ENCODE measurements around the gene TUBA1A. TPM values are rescaled to one million over a fixed set of nuclear protein-coding genes. Genes with fewer than 3 reads are reported as not detected.

Gene TUBA1A
- total and polyA plus RNA-seq, 2 experiments from 2014 or later = 189 to 424 TPM

DNA sequence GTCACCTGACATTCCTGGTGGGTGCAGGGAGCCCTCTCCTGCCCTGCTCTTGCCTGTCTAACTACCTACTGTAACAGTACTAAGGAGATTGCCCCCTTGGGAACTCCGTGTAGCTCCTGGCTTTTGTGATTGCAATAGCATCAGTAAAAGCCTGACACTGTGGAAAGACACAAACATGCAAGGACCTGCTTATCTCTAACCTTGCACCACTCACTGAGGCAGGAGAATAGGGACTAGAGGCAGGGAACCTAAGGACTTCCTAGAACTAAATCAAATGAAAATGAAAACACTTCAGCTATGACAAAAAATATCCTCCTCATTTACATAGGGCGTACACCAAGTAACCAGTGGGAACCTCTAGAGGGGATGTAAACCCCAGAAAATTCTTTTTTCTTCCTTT is 28.5 kb downstream of the TUBA1A start:
- Histone ChIP-seq H3K9me2 (ENCODE audit: insufficient read depth) (no peaks in the 10 kb centered on the region), H3K79me2 (replicated peaks; ENCODE audit: insufficient read depth) (no peaks in the 10 kb centered on the region), H3K4me2 (no peak overlapping the region), H3F3A (replicated peaks; ENCODE audit: low read depth) (no peaks in the 10 kb centered on the region), H3K36me3 (ENCODE audit: insufficient read depth) (no peaks in the 10 kb centered on the region), H3K4me3 (no peak overlapping the region), H4K20me1 (replicated peaks; ENCODE audit: insufficient read depth) (no peaks in the 10 kb centered on the region), H2AFZ (no peak overlapping the region), H3K27me3 (ENCODE audit: insufficient read depth) (no peaks in the 10 kb centered on the region), H3K27ac (ENCODE audit: low read depth) (no peak overlapping the region), H3K4me1 (ENCODE audit: insufficient read depth) (no peaks in the 10 kb centered on the region)
- TF ChIP-seq, protein P1, sequence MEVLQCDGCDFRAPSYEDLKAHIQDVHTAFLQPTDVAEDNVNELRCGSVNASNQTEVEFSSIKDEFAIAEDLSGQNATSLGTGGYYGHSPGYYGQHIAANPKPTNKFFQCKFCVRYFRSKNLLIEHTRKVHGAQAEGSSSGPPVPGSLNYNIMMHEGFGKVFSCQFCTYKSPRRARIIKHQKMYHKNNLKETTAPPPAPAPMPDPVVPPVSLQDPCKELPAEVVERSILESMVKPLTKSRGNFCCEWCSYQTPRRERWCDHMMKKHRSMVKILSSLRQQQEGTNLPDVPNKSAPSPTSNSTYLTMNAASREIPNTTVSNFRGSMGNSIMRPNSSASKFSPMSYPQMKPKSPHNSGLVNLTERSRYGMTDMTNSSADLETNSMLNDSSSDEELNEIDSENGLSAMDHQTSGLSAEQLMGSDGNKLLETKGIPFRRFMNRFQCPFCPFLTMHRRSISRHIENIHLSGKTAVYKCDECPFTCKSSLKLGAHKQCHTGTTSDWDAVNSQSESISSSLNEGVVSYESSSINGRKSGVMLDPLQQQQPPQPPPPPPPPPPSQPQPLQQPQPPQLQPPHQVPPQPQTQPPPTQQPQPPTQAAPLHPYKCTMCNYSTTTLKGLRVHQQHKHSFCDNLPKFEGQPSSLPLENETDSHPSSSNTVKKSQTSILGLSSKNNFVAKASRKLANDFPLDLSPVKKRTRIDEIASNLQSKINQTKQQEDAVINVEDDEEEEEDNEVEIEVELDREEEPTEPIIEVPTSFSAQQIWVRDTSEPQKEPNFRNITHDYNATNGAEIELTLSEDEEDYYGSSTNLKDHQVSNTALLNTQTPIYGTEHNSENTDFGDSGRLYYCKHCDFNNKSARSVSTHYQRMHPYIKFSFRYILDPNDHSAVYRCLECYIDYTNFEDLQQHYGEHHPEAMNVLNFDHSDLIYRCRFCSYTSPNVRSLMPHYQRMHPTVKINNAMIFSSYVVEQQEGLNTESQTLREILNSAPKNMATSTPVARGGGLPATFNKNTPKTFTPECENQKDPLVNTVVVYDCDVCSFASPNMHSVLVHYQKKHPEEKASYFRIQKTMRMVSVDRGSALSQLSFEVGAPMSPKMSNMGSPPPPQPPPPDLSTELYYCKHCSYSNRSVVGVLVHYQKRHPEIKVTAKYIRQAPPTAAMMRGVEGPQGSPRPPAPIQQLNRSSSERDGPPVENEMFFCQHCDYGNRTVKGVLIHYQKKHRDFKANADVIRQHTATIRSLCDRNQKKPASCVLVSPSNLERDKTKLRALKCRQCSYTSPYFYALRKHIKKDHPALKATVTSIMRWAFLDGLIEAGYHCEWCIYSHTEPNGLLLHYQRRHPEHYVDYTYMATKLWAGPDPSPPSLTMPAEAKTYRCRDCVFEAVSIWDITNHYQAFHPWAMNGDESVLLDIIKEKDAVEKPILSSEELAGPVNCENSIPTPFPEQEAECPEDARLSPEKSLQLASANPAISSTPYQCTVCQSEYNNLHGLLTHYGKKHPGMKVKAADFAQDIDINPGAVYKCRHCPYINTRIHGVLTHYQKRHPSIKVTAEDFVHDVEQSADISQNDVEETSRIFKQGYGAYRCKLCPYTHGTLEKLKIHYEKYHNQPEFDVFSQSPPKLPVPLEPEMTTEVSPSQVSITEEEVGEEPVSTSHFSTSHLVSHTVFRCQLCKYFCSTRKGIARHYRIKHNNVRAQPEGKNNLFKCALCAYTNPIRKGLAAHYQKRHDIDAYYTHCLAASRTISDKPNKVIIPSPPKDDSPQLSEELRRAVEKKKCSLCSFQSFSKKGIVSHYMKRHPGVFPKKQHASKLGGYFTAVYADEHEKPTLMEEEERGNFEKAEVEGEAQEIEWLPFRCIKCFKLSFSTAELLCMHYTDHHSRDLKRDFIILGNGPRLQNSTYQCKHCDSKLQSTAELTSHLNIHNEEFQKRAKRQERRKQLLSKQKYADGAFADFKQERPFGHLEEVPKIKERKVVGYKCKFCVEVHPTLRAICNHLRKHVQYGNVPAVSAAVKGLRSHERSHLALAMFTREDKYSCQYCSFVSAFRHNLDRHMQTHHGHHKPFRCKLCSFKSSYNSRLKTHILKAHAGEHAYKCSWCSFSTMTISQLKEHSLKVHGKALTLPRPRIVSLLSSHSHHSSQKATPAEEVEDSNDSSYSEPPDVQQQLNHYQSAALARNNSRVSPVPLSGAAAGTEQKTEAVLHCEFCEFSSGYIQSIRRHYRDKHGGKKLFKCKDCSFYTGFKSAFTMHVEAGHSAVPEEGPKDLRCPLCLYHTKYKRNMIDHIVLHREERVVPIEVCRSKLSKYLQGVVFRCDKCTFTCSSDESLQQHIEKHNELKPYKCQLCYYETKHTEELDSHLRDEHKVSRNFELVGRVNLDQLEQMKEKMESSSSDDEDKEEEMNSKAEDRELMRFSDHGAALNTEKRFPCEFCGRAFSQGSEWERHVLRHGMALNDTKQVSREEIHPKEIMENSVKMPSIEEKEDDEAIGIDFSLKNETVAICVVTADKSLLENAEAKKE (CRISPR knock-in tag; IDR thresholded peaks at IDR 0.05) = no peak
- TF ChIP-seq, protein P2, sequence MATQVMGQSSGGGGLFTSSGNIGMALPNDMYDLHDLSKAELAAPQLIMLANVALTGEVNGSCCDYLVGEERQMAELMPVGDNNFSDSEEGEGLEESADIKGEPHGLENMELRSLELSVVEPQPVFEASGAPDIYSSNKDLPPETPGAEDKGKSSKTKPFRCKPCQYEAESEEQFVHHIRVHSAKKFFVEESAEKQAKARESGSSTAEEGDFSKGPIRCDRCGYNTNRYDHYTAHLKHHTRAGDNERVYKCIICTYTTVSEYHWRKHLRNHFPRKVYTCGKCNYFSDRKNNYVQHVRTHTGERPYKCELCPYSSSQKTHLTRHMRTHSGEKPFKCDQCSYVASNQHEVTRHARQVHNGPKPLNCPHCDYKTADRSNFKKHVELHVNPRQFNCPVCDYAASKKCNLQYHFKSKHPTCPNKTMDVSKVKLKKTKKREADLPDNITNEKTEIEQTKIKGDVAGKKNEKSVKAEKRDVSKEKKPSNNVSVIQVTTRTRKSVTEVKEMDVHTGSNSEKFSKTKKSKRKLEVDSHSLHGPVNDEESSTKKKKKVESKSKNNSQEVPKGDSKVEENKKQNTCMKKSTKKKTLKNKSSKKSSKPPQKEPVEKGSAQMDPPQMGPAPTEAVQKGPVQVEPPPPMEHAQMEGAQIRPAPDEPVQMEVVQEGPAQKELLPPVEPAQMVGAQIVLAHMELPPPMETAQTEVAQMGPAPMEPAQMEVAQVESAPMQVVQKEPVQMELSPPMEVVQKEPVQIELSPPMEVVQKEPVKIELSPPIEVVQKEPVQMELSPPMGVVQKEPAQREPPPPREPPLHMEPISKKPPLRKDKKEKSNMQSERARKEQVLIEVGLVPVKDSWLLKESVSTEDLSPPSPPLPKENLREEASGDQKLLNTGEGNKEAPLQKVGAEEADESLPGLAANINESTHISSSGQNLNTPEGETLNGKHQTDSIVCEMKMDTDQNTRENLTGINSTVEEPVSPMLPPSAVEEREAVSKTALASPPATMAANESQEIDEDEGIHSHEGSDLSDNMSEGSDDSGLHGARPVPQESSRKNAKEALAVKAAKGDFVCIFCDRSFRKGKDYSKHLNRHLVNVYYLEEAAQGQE (IDR thresholded peaks at IDR 0.05; ENCODE audit: unreplicated experiment) = no peak
- no peak for TF ChIP-seq CREB1 (CRISPR knock-in tag; IDR thresholded peaks at IDR 0.05; ENCODE audit: low read depth)
- no peak for TF ChIP-seq EZH2phosphoT487 (IDR thresholded peaks at IDR 0.05; ENCODE audit: unreplicated experiment)
- TF ChIP-seq ZNF331 (CRISPR knock-in tag; IDR thresholded peaks at IDR 0.05; ENCODE audit: low read depth) = no peak
- TF ChIP-seq, protein P3, sequence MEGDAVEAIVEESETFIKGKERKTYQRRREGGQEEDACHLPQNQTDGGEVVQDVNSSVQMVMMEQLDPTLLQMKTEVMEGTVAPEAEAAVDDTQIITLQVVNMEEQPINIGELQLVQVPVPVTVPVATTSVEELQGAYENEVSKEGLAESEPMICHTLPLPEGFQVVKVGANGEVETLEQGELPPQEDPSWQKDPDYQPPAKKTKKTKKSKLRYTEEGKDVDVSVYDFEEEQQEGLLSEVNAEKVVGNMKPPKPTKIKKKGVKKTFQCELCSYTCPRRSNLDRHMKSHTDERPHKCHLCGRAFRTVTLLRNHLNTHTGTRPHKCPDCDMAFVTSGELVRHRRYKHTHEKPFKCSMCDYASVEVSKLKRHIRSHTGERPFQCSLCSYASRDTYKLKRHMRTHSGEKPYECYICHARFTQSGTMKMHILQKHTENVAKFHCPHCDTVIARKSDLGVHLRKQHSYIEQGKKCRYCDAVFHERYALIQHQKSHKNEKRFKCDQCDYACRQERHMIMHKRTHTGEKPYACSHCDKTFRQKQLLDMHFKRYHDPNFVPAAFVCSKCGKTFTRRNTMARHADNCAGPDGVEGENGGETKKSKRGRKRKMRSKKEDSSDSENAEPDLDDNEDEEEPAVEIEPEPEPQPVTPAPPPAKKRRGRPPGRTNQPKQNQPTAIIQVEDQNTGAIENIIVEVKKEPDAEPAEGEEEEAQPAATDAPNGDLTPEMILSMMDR (conservative IDR thresholded peaks at IDR 0.05; ENCODE audit: low read depth in 2 of 2) = no peak
- no peak for TF ChIP-seq NANOG (IDR thresholded peaks at IDR 0.05; ENCODE audit: borderline replicate concordance)
- no peak for TF ChIP-seq POLR2AphosphoS5 (IDR thresholded peaks at IDR 0.05; ENCODE audit: low read depth)
- TF ChIP-seq EZH2 (IDR thresholded peaks at IDR 0.05; ENCODE audit: low read depth, unreplicated experiment) = no peak
- ATAC-seq = no peak; the same call in 1 of the 3 replicates
- peaks cover 8% of the 10 kb centered on the region; the same call in 1 of the 3 replicates for H3K4me1 Mint-ChIP-seq
- no peak overlapping the region for H3K27ac Mint-ChIP-seq
- DNase-seq (ENCODE audit: low spot score) = no peak
- H3K9me3 Mint-ChIP-seq = no peaks in the 10 kb centered on the region
- H3K36me3 Mint-ChIP-seq (ENCODE audit: low read depth) = no peaks in the 10 kb centered on the region
- H3K27me3 Mint-ChIP-seq (ENCODE audit: insufficient read depth, low read depth, poor library complexity) = peaks cover 2% of the 10 kb centered on the region
- H3K4me3 Mint-ChIP-seq = no peak overlapping the region

All from GM23338 (cell line).